HepG2 (cell line): ENCODE results near the gene HARS2. TPM values are rescaled to one million over a fixed set of nuclear protein-coding genes. Genes with fewer than 3 reads are reported as not detected.
A peak's percentile ranks its signal among the peaks of the same experiment; 100 is the strongest.

Experiments
- CHD2 ChIP-seq: IDR thresholded peaks from 2 replicates; pipeline ENCODE4 v1.6.1; 2011; ENCODE audit warnings: low read depth, low read length, improper control_type of control experiment
- DNMT1 ChIP-seq: sonication (generic); formaldehyde crosslinking; IDR thresholded peaks from 2 replicates; pipeline ENCODE4 v1.5.1; 2020; ENCODE audit warnings: mild to moderate bottlenecking, missing genetic modification reagents
- ELF1 ChIP-seq: sonication (generic); formaldehyde crosslinking; IDR thresholded peaks from 2 replicates; pipeline ENCODE4 v1.4.0; 2020; ENCODE audit warnings: missing genetic modification reagents
- MED8 ChIP-seq: sonication (generic); formaldehyde crosslinking; IDR thresholded peaks from 2 replicates; pipeline ENCODE4 v1.8.1; 2023; ENCODE audit warnings: mild to moderate bottlenecking, missing genetic modification reagents; ENCODE audit not compliant: insufficient replicate concordance
- MXI1 ChIP-seq: IDR thresholded peaks from 3 replicates; pipeline ENCODE4 v1.6.1; 2012; ENCODE audit warnings: low read depth, low read length, inconsistent platforms, borderline replicate concordance
- NR2F2 ChIP-seq: IDR thresholded peaks from 2 replicates; pipeline ENCODE4 v1.6.1; 2012; ENCODE audit warnings: low read depth, inconsistent platforms, borderline replicate concordance
- RFXAP ChIP-seq: sonication (generic); formaldehyde crosslinking; IDR thresholded peaks from 2 replicates; pipeline ENCODE4 v1.4.0; 2020; ENCODE audit warnings: missing genetic modification reagents, borderline replicate concordance
- SCMH1 ChIP-seq: sonication (generic); formaldehyde crosslinking; IDR thresholded peaks from 2 replicates; pipeline ENCODE4 v1.9.0; 2021; ENCODE audit warnings: missing genetic modification reagents, mild to moderate bottlenecking, borderline replicate concordance
- SIN3B ChIP-seq: fragments of 150-350 bp; IDR thresholded peaks from 2 replicates; pipeline ENCODE4 v1.6.1; 2014; ENCODE audit warnings: low read length
- SMAD3 ChIP-seq: sonication (generic); formaldehyde crosslinking; IDR thresholded peaks from 2 replicates; pipeline ENCODE4 v1.4.0; 2020; ENCODE audit warnings: missing genetic modification reagents
- SRSF4 ChIP-seq: fragments of 200-400 bp; formaldehyde crosslinking; IDR thresholded peaks from one replicate; pipeline ENCODE4 v1.6.1; 2018; ENCODE audit warnings: mild to moderate bottlenecking, low read depth, low read length, moderate library complexity; ENCODE audit not compliant: poor library complexity, severe bottlenecking
- SRY ChIP-seq: sonication (generic); formaldehyde crosslinking; IDR thresholded peaks from 2 replicates; pipeline ENCODE4 v1.8.0; 2022; ENCODE audit warnings: mild to moderate bottlenecking, missing genetic modification reagents
- SYNCRIP ChIP-seq: fragments of 200-400 bp; formaldehyde crosslinking; IDR thresholded peaks from 2 replicates; pipeline ENCODE4 v1.6.1; 2018; ENCODE audit warnings: mild to moderate bottlenecking, low read depth, low read length; ENCODE audit not compliant: insufficient read depth
- ZFYVE20 ChIP-seq: sonication (generic); formaldehyde crosslinking; IDR thresholded peaks from 2 replicates; pipeline ENCODE4 v1.8.0; 2023; ENCODE audit warnings: low read depth, mild to moderate bottlenecking, moderate library complexity, missing genetic modification reagents, borderline replicate concordance
- ZNF329 ChIP-seq: sonication (generic); formaldehyde crosslinking; IDR thresholded peaks from 2 replicates; pipeline ENCODE4 v1.9.0; 2021; ENCODE audit warnings: low read depth, mild to moderate bottlenecking, missing genetic modification reagents
- ZNF451 ChIP-seq: sonication (generic); formaldehyde crosslinking; IDR thresholded peaks from 2 replicates; pipeline ENCODE4 v1.5.0; 2020; ENCODE audit warnings: mild to moderate bottlenecking, missing genetic modification reagents
- ZNF75D ChIP-seq: sonication (generic); formaldehyde crosslinking; IDR thresholded peaks from 2 replicates; pipeline ENCODE4 v1.8.1; 2023; ENCODE audit warnings: missing genetic modification reagents, mild to moderate bottlenecking, borderline replicate concordance
- polyA plus RNA-seq, 8 experiments: library from polyadenylated mRNA; depleted of rRNA in 3 of 8; stranded (reverse) in 7 of 8; unstranded in 1 of 8; fragments of >200 nt; fragmentation: Illumina TruSeq in 4 of 8; extraction: Trizol in 4 of 8; gene quantifications; 2 replicates each; pipeline versions ENCODE4 v1.2.1 to v1.2.3, GENCODE V29; 2011 to 2016; ENCODE audit warnings: low read depth in 4 of 8, missing spikeins in 1 of 8, mixed read lengths in 1 of 8; ENCODE audit not compliant: insufficient read depth in 1 of 8
- total RNA-seq, 5 experiments: library from RNA; depleted of rRNA; stranded (reverse); fragments of >200 nt; fragmentation: Illumina TruSeq; extraction: Trizol; gene quantifications; 2 replicates each; pipeline ENCODE4 v1.2.3, GENCODE V29; 2016; ENCODE audit warnings: low read depth in 1 of 5
- TF ChIP-seq, protein P1 (sequence below): sonication (generic); formaldehyde crosslinking; IDR thresholded peaks from 2 replicates; pipeline ENCODE4 v1.4.0; 2020; ENCODE audit warnings: missing genetic modification reagents
- TF ChIP-seq, protein P2 (sequence below): IDR thresholded peaks from 2 replicates; pipeline ENCODE4 v1.6.1; 2012; ENCODE audit warnings: inconsistent platforms
- TF ChIP-seq, protein P3 (sequence below): sonication (generic); formaldehyde crosslinking; IDR thresholded peaks from 2 replicates; pipeline ENCODE4 v1.4.0; 2020; ENCODE audit warnings: missing genetic modification reagents
- TF ChIP-seq, protein P4 (sequence below): sonication (generic); formaldehyde crosslinking; IDR thresholded peaks from 2 replicates; pipeline ENCODE4 v1.5.1; 2020; ENCODE audit warnings: missing genetic modification reagents, mild to moderate bottlenecking, borderline replicate concordance
- TF ChIP-seq, protein P5 (sequence below): sonication (generic); formaldehyde crosslinking; IDR thresholded peaks from 2 replicates; pipeline ENCODE4 v1.4.0; 2020; ENCODE audit warnings: missing genetic modification reagents; ENCODE audit errors: not compliant biosample characterization
- TF ChIP-seq, protein P6 (sequence below): sonication (generic); formaldehyde crosslinking; conservative IDR thresholded peaks from 2 replicates; pipeline ENCODE4 v1.5.0; 2020; ENCODE audit warnings: missing genetic modification reagents

The HARS2 gene
- total and polyA plus RNA-seq, 2 of the 13 experiments (the other 11 are each of a cell fraction or from before 2014, with no cell fraction given), result 17.9 to 25.8 TPM

DNA sequence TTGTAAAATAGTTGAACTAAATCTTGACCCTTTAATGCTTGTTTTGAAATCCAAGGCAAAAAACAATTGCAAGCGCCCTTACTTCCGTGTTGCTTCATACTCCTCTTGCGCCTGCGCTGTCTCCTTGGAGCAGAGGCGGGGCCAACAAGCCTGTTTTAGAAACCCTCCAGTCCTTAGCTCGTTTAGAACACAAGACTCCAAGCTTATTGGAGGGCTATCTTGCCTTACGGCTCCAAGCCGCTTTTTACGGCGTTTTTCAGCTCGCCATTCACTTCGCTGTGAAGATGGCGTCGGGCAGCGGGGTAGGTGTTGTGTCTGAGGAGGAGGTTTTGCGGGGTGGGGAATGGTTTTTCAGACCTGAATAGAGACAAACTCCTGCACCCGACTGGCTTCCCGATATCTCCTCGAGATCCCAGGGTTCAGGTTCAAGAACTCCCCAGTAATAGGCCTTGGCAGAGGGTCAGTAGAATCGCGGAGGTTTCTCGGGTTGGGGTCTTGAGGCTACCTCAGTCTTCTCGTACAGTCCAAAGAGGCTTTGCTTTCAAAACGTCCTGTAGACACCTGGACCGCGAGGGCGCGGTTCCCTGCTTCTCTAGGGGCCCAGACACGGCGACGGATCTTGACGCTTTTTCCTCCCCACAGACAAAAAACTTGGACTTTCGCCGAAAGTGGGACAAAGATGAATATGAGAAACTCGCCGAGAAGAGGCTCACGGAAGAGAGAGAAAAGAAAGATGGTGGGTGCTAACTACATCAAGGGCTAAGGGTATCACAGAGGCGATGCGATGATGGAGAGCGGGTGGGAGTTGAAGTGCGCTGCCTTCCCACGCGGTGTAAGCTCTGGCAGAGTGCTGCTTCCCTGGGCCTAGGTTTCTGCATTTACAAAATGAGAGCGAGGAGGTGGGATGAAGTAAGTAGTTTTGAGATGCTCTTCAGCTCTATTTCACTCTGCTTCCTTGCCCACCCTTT, 9.2 kb downstream of the HARS2 start, which contains the start of gene ZMAT2 (continued):
- TF ChIP-seq, protein P1, sequence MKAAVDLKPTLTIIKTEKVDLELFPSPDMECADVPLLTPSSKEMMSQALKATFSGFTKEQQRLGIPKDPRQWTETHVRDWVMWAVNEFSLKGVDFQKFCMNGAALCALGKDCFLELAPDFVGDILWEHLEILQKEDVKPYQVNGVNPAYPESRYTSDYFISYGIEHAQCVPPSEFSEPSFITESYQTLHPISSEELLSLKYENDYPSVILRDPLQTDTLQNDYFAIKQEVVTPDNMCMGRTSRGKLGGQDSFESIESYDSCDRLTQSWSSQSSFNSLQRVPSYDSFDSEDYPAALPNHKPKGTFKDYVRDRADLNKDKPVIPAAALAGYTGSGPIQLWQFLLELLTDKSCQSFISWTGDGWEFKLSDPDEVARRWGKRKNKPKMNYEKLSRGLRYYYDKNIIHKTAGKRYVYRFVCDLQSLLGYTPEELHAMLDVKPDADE (CRISPR knock-in tag), result no peak
- TF ChIP-seq CHD2 (no peak), ZNF75D (CRISPR knock-in tag) (no peak), ZFYVE20 (CRISPR knock-in tag) (no peak), SYNCRIP (no peak), SIN3B (peak; percentile 85), DNMT1 (no peak), SCMH1 (no peak), MXI1 (no peak; the same call in 2 of the 3 replicates), ELF1 (CRISPR knock-in tag) (peak; percentile 98), RFXAP (0 out of 2 replicates have a peak, but pooled peaks have one; percentile 82), SRSF4 (no peak), NR2F2 (peak; percentile 68), MED8 (no peak), ZNF329 (no peak), SRY (CRISPR knock-in tag) (no peak), SMAD3 (peak; percentile 80; the same call in 1 of the 2 replicates), ZNF451 (CRISPR knock-in tag) (no peak)
- TF ChIP-seq, protein P2, sequence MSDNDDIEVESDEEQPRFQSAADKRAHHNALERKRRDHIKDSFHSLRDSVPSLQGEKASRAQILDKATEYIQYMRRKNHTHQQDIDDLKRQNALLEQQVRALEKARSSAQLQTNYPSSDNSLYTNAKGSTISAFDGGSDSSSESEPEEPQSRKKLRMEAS, result peak; percentile 24; the same call in 1 of the 2 replicates
- TF ChIP-seq, protein P3, sequence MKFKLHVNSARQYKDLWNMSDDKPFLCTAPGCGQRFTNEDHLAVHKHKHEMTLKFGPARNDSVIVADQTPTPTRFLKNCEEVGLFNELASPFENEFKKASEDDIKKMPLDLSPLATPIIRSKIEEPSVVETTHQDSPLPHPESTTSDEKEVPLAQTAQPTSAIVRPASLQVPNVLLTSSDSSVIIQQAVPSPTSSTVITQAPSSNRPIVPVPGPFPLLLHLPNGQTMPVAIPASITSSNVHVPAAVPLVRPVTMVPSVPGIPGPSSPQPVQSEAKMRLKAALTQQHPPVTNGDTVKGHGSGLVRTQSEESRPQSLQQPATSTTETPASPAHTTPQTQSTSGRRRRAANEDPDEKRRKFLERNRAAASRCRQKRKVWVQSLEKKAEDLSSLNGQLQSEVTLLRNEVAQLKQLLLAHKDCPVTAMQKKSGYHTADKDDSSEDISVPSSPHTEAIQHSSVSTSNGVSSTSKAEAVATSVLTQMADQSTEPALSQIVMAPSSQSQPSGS, result no peak; the same call in 1 of the 2 replicates
- TF ChIP-seq, protein P4, sequence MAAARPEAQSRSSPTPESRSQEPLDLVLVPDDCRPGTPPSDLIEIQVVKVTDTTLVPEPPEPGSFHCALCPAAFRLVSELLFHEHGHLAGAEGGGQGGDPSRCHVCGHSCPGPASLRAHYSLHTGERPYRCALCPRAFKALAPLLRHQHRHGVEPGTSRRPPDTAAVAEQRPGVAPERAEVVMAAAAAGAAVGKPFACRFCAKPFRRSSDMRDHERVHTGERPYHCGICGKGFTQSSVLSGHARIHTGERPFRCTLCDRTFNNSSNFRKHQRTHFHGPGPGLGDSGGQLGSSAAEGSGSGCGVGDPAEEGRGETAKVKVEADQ (CRISPR knock-in tag), result peak; percentile 45; the same call in 1 of the 2 replicates
- TF ChIP-seq, protein P5, sequence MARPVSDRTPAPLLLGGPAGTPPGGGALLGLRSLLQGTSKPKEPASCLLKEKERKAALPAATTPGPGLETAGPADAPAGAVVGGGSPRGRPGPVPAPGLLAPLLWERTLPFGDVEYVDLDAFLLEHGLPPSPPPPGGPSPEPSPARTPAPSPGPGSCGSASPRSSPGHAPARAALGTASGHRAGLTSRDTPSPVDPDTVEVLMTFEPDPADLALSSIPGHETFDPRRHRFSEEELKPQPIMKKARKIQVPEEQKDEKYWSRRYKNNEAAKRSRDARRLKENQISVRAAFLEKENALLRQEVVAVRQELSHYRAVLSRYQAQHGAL (CRISPR knock-in tag), result no peak
- TF ChIP-seq, protein P6, sequence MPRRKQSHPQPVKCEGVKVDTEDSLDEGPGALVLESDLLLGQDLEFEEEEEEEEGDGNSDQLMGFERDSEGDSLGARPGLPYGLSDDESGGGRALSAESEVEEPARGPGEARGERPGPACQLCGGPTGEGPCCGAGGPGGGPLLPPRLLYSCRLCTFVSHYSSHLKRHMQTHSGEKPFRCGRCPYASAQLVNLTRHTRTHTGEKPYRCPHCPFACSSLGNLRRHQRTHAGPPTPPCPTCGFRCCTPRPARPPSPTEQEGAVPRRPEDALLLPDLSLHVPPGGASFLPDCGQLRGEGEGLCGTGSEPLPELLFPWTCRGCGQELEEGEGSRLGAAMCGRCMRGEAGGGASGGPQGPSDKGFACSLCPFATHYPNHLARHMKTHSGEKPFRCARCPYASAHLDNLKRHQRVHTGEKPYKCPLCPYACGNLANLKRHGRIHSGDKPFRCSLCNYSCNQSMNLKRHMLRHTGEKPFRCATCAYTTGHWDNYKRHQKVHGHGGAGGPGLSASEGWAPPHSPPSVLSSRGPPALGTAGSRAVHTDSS (CRISPR knock-in tag), result no peak
